Thyroid gland (tissue), 4 donors: Measurements from ENCODE around the gene PDE4A. TPM values are rescaled to one million over a fixed set of nuclear protein-coding genes. Genes with fewer than 3 reads are reported as not detected.
"Not testable (repeated sequence)": the region's sequence is repeated elsewhere in the genome, so short reads cannot be mapped to it uniquely, and the experiment has no call there.

Experiments
- DNase-seq, 2 donors: peaks; one replicate each; pipeline ENCODE4 v3.0.0-alpha.2; 2019
- H3K27ac ChIP-seq, 3 donors: fragments of 200-600 bp; sonication (generic); 1 replicate in 2 of 3; 2 replicates in 1 of 3; pipeline ENCODE4 v1.5.1; 2016 to 2019; ENCODE audit warnings: mild to moderate bottlenecking in 1 of 3, moderate library complexity in 1 of 3
- H3K27me3 ChIP-seq: fragments of 200-600 bp; sonication (generic); one replicate; pipeline ENCODE4 v1.5.1; 2019
- H3K36me3 ChIP-seq, 2 donors: fragments of 200-600 bp; sonication (generic); one replicate each; pipeline ENCODE4 v1.5.1; 2016 to 2019
- H3K4me1 ChIP-seq, 2 donors: fragments of 200-600 bp; sonication (generic); one replicate each; pipeline ENCODE4 v1.5.1; 2017 to 2019
- H3K4me3 ChIP-seq, 3 donors: fragments of 200-600 bp; sonication (generic); replicated peaks in 1 of 3; 1 replicate in 2 of 3; 2 replicates in 1 of 3; pipeline ENCODE4 v1.5.1; 2016; ENCODE audit warnings: mild to moderate bottlenecking in 1 of 3
- H3K9me3 ChIP-seq: fragments of 200-600 bp; sonication (generic); one replicate; pipeline ENCODE4 v1.5.1; 2017
- POLR2A ChIP-seq, 2 donors: fragments of 450-650 bp; IDR thresholded peaks; one replicate each; pipeline ENCODE4 v1.6.1; 2017; ENCODE audit warnings: antibody characterized with exemption in 2 of 2, mild to moderate bottlenecking in 2 of 2, moderate library complexity in 1 of 2
- WGBS, 2 donors: methylation state at CpG; one replicate each; pipeline ENCODE4 v1.1.5; 2017; 5-methylcytosine and 5-hydroxymethylcytosine counted together
- intact Hi-C: fragments of 100-400 bp; cut with DNase I; formaldehyde crosslinking; loops from one replicate; pipeline ENCODE4 v1.15.1; 2023
- total RNA-seq, 4 donors: library from RNA; depleted of rRNA; stranded (reverse); fragments of >200 nt; gene quantifications; one replicate each; pipeline ENCODE4 v1.2.3, GENCODE V29; 2016
- TF ChIP-seq, protein P1 (sequence below), 6 experiments: fragments of 200-600 bp in 3 of 6; fragments of 450-650 bp in 3 of 6; sonication (generic) in 3 of 6; IDR thresholded peaks; one replicate each; pipeline ENCODE4 v1.5.1; 2016 to 2019; ENCODE audit warnings: antibody characterized with exemption in 6 of 6, mild to moderate bottlenecking in 2 of 6, inconsistent platforms in 1 of 6, moderate library complexity in 1 of 6

The PDE4A gene
- total RNA-seq, 4 donors from 2014 or later, result 16.1 to 21.0 (median 18.4) TPM

DNA sequence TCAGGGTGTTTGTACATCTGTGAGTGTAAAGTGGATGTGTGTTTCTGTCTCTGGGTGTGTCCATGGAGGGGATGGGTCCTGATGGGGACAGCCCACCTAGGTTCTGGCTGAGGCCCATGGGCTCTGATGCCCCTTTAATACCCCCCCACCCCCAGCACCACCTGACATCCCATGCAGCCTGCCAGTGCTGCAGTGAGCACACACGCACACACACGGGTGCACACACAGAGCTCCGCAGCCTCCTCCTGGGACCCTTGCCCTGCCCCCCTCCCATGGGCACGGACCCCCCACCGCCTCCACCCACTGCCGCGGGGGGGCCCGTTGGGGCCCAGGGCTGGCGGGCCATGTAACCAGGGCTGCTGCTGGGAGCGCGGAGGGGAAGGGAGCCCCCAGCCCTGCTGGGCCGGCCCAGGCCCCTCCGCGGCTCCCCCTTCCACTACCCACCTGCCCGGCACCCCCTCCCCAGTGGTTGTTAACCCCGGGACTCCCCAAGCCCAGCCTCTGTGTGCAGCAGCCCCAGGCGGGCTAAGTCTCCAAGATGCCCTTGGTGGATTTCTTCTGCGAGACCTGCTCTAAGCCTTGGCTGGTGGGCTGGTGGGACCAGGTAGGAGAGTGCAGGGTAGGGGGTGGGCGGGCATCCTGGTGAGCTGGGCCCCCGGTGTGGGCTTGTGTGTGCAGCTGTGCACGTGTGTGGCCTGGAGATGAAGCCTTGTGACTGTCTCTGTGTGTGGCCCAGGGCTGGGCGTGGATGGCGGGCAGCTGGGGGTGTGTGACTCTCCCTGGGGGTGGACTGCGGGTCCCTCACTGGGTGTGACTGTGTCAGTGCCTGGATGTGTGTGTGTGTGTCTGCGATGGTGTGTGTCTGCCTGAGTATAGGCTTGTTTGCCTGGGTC, 32.6 kb downstream of the PDE4A start:
- 45 to 54% methylated on average over 5 to 8 of the region's 25 CpGs for WGBS, 2 donors
- Histone ChIP-seq H3K4me1 (no peaks in the 10 kb centered on the region), H3K27ac (no peak overlapping the region), H3K9me3 (no peaks in the 10 kb centered on the region), H3K36me3 (peaks cover 0 to 13% of the 10 kb centered on the region in 2 donors), H3K27me3 (no peaks in the 10 kb centered on the region), H3K4me3 (no peak overlapping the region)
- no peak for TF ChIP-seq POLR2A (IDR thresholded peaks at IDR 0.05)
- TF ChIP-seq, protein P1, sequence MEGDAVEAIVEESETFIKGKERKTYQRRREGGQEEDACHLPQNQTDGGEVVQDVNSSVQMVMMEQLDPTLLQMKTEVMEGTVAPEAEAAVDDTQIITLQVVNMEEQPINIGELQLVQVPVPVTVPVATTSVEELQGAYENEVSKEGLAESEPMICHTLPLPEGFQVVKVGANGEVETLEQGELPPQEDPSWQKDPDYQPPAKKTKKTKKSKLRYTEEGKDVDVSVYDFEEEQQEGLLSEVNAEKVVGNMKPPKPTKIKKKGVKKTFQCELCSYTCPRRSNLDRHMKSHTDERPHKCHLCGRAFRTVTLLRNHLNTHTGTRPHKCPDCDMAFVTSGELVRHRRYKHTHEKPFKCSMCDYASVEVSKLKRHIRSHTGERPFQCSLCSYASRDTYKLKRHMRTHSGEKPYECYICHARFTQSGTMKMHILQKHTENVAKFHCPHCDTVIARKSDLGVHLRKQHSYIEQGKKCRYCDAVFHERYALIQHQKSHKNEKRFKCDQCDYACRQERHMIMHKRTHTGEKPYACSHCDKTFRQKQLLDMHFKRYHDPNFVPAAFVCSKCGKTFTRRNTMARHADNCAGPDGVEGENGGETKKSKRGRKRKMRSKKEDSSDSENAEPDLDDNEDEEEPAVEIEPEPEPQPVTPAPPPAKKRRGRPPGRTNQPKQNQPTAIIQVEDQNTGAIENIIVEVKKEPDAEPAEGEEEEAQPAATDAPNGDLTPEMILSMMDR (IDR thresholded peaks at IDR 0.05), result no peak
- DNase-seq, result no peak
- intact Hi-C loops, result no loop called here

DNA sequence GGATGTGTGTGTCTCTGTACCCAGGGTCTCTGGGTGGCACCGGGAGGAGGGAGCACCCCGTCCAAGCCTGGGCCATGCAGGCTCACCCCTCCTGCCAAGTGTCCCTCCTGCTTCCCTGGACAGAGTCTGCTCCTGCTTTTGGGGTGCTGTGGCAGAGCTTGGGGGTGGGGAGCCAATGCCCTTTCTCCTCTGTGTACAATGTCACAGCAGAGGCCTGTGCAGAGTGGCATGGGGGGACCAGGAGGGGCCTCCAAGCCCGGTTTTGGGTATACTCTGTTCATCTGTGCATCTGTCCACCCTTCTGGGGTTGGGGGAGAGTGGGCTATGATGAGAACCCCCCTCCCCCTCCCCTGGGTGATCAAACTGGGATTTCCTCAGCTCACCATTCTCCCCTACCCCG, 33.5 kb downstream of the PDE4A start:
- no peaks in the 10 kb centered on the region for H3K9me3 ChIP-seq
- WGBS, 2 donors, result 80 to 88% methylated on average over 4 of the region's 4 CpGs
- no peak overlapping the region for H3K27ac ChIP-seq
- H3K4me3 ChIP-seq, result no peak overlapping the region
- no peaks in the 10 kb centered on the region for H3K27me3 ChIP-seq
- DNase-seq, result no peak
- H3K4me1 ChIP-seq, result no peaks in the 10 kb centered on the region
- TF ChIP-seq, protein P1 (IDR thresholded peaks at IDR 0.05), result no peak
- TF ChIP-seq POLR2A (IDR thresholded peaks at IDR 0.05), result no peak
- intact Hi-C loops, result no loop called here
- H3K36me3 ChIP-seq, result peaks cover 0 to 9% of the 10 kb centered on the region in 2 donors

DNA sequence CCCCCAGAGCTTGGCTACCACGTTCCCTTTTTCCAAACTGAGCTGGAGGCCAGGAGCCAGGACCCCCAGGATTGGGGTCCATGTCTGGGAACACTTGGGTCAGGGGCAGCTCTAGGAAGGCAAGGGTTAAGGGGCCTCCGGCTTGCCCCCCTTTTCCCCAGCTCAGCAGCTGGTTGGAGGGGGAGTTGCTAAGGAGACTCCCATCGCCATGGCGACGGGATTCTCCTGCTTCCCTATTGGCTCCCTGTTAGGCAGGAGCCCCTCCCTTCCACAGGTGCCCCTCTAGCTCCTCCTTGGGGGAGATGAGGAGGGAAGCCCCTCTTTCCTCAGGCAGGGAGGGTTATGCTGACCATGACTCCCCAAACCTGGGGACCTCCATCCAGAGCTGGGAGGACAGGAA, 33.9 kb downstream of the PDE4A start:
- intact Hi-C loops, result no loop called here
- TF ChIP-seq, protein P1 (IDR thresholded peaks at IDR 0.05), result no peak
- no peak for TF ChIP-seq POLR2A (IDR thresholded peaks at IDR 0.05)
- H3K27me3 ChIP-seq, result no peaks in the 10 kb centered on the region
- H3K27ac ChIP-seq, result no peak overlapping the region
- H3K36me3 ChIP-seq, result peaks cover 0 to 5% of the 10 kb centered on the region in 2 donors
- no peaks in the 10 kb centered on the region for H3K4me1 ChIP-seq
- H3K9me3 ChIP-seq, result no peaks in the 10 kb centered on the region
- no peak for DNase-seq
- H3K4me3 ChIP-seq, result no peak overlapping the region
- WGBS, 2 donors, result 58 to 65% methylated on average over 2 to 5 of the region's 5 CpGs

DNA sequence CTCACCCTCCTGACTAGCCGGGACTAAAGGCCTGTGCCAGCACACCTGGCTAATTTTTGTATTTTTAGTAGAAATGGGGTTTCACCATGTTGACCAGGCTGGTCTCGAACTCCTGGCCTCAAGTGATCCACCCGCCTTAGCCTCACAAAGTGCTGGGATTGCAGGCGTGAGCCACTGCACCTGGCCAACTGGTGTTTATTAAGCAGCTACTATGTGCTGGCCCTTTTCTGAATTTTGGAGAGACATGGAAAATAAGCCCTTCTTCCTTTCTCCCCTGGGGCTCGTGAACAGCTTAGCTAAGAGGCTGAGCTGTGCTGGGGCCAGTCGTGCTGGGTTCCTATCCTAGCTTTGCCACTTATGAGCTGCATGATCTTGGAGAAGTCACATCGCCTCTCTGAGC, 38.4 kb downstream of the PDE4A start:
- H3K27me3 ChIP-seq, H3K4me1 ChIP-seq, H3K9me3 ChIP-seq, H3K4me3 ChIP-seq, intact Hi-C loops, H3K36me3 ChIP-seq, H3K27ac ChIP-seq, DNase-seq: not testable (repeated sequence)
- 95 to 99% methylated on average over 5 to 7 of the region's 7 CpGs for WGBS, 2 donors

DNA sequence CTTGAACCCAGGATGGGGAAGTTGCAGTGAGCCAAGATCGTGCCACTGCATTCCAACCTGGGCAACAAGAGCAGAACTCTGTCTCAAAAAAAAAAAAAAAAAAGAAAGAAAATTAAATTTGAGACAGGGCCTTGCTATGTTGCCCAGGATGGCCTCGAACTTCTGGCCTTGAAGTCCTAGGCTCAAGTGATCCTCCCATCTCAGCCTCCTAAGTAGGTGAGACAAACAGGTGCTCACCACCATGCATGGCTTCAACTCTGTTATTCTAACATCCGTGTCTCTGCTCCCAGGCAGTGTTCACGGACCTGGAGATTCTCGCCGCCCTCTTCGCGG, 40.3 kb downstream of the PDE4A start:
- no peak for DNase-seq
- H3K4me3 ChIP-seq, result no peak overlapping the region
- H3K27me3 ChIP-seq, result no peaks in the 10 kb centered on the region
- TF ChIP-seq POLR2A (IDR thresholded peaks at IDR 0.05), result no peak
- TF ChIP-seq, protein P1 (IDR thresholded peaks at IDR 0.05), result no peak
- H3K9me3 ChIP-seq, result no peaks in the 10 kb centered on the region
- intact Hi-C loops, result no loop called here
- no peaks in the 10 kb centered on the region for H3K4me1 ChIP-seq
- 45 to 49% methylated on average over 8 of the region's 8 CpGs for WGBS, 2 donors
- H3K36me3 ChIP-seq, result peaks cover 0 to 9% of the 10 kb centered on the region in 2 donors
- H3K27ac ChIP-seq, result no peak overlapping the region
